ENCODE results near the gene GRHL1.
"Not testable (repeated sequence)": the region's sequence is repeated elsewhere in the genome, so short reads cannot be mapped to it uniquely, and the experiment has no call there.

GRHL1 gene

GRCh38 chr2:10026940-10027569, 75.6 kb downstream of the GRHL1 start:
- no peak for DNase-seq (ENCODE audit: low spot score)

- DNase-seq (ENCODE audit: low spot score) = no peak
Observed at GRCh38 chr2:10027660-10028330, 76.3 kb downstream of the GRHL1 start.

- no peak for DNase-seq (ENCODE audit: low spot score)
Observed at GRCh38 chr2:10028407-10028987, 77.0 kb downstream of the GRHL1 start.

GRCh38 chr2:10028988-10029874, 77.7 kb downstream of the GRHL1 start:
- no peak for DNase-seq (ENCODE audit: low spot score)

- DNase-seq (ENCODE audit: low spot score) = no peak
Observed at GRCh38 chr2:10029875-10030223, 78.4 kb downstream of the GRHL1 start.

- DNase-seq (ENCODE audit: low spot score) = no peak
Observed at GRCh38 chr2:10030311-10030736, 78.8 kb downstream of the GRHL1 start.

- DNase-seq (ENCODE audit: low spot score) = not testable (repeated sequence)
Observed at GRCh38 chr2:10030798-10031197, 79.3 kb downstream of the GRHL1 start.

- DNase-seq (ENCODE audit: low spot score) = no peak
Observed at GRCh38 chr2:10031886-10032745, 80.6 kb downstream of the GRHL1 start.

GRCh38 chr2:10032746-10033105, 81.2 kb downstream of the GRHL1 start:
- DNase-seq (ENCODE audit: low spot score) = no peak

GRCh38 chr2:10033251-10034006, 81.9 kb downstream of the GRHL1 start:
- DNase-seq (ENCODE audit: low spot score) = no peak

GRCh38 chr2:10034333-10035052, 83.0 kb downstream of the GRHL1 start:
- no peak for DNase-seq (ENCODE audit: low spot score)

- no peak for DNase-seq (ENCODE audit: low spot score)
Observed at GRCh38 chr2:10035053-10035422, 83.5 kb downstream of the GRHL1 start.

- no peak for DNase-seq (ENCODE audit: low spot score)
Observed at GRCh38 chr2:10035633-10036032, 84.1 kb downstream of the GRHL1 start.

- no peak for DNase-seq (ENCODE audit: low spot score)
Observed at GRCh38 chr2:10036095-10036884, 84.8 kb downstream of the GRHL1 start.

GRCh38 chr2:10038123-10038522, 86.6 kb downstream of the GRHL1 start:
- DNase-seq (ENCODE audit: low spot score) = no peak

- no peak for DNase-seq (ENCODE audit: low spot score)
Observed at GRCh38 chr2:10038716-10039115, 87.2 kb downstream of the GRHL1 start.

- DNase-seq (ENCODE audit: low spot score) = no peak
Observed at GRCh38 chr2:10039658-10040410, 88.3 kb downstream of the GRHL1 start.

- DNase-seq (ENCODE audit: low spot score) = no peak
Observed at GRCh38 chr2:10041711-10042110, 90.2 kb downstream of the GRHL1 start.
